SU-DHL-6 (cell line): ENCODE data around the gene BAD.
"Not testable (repeated sequence)": the region's sequence is repeated elsewhere in the genome, so short reads cannot be mapped to it uniquely, and the experiment has no call there.

Source experiments
- H2AFZ ChIP-seq: fragments of 200-600 bp; sonication (generic); 2 replicates; pipeline ENCODE4 v1.6.1; 2014; ENCODE audit warnings: low read depth, mild to moderate bottlenecking, moderate library complexity, mixed read lengths, antibody characterized with exemption, low read length; ENCODE audit not compliant: severe bottlenecking
- H3F3A ChIP-seq: fragments of 200-600 bp; shearing (Covaris generic); 2 replicates; pipeline ENCODE4 v1.6.0; 2016; ENCODE audit warnings: antibody characterized with exemption, mild to moderate bottlenecking; ENCODE audit not compliant: insufficient read depth
- H3K27ac ChIP-seq: fragments of 200-600 bp; sonication (generic); 2 replicates; pipeline ENCODE4 v1.5.1; 2016; ENCODE audit warnings: low read depth, mild to moderate bottlenecking, low read length, moderate library complexity, mixed read lengths
- H3K27me3 ChIP-seq: fragments of 200-600 bp; sonication (generic), shearing (Covaris generic); 2 replicates; pipeline ENCODE4 v1.6.0; 2014; ENCODE audit warnings: mild to moderate bottlenecking, low read length
- H3K36me3 ChIP-seq: fragments of 200-600 bp; sonication (generic); 2 replicates; pipeline ENCODE4 v1.6.1; 2014; ENCODE audit warnings: mild to moderate bottlenecking, low read length, mixed read lengths
- H3K4me2 ChIP-seq: fragments of 300-600, 200-600 bp; shearing (Covaris generic), sonication (generic); 2 replicates; pipeline ENCODE4 v1.6.0; 2014; ENCODE audit warnings: low read length, low read depth, mild to moderate bottlenecking; ENCODE audit not compliant: poor library complexity, severe bottlenecking
- H3K4me3 ChIP-seq: fragments of 200-600 bp; sonication (generic); 2 replicates; pipeline ENCODE4 v1.5.1; 2014; ENCODE audit warnings: antibody characterized with exemption, low read length, mild to moderate bottlenecking, mixed read lengths; ENCODE audit not compliant: insufficient read depth, poor library complexity, severe bottlenecking
- H3K79me2 ChIP-seq: fragments of 200-600 bp; sonication (generic); 2 replicates; pipeline ENCODE4 v1.6.1; 2014; ENCODE audit warnings: mild to moderate bottlenecking, low read length, moderate library complexity; ENCODE audit not compliant: insufficient read depth
- H3K9ac ChIP-seq: fragments of 200-600 bp; sonication (generic); 2 replicates; pipeline ENCODE4 v1.7.0; 2014; ENCODE audit warnings: mild to moderate bottlenecking, low read length
- H3K9me2 ChIP-seq: fragments of 200-600 bp; sonication (generic); replicated peaks from 2 replicates; pipeline ENCODE4 v1.6.1; 2014; ENCODE audit warnings: low read length; ENCODE audit not compliant: insufficient read depth
- H3K9me3 ChIP-seq: fragments of 200-600 bp; sonication (generic); 2 replicates; pipeline ENCODE4 v1.6.1; 2014; ENCODE audit warnings: low read length, mixed read lengths; ENCODE audit not compliant: insufficient read depth
- H4K20me1 ChIP-seq: fragments of 200-600 bp; sonication (generic); 2 replicates; pipeline ENCODE4 v1.6.1; 2014; ENCODE audit warnings: low read depth, mild to moderate bottlenecking, antibody characterized with exemption, low read length, moderate library complexity, mixed read lengths
- EZH2phosphoT487 ChIP-seq: fragments of 200-600 bp; sonication (generic), shearing (Covaris generic); conservative IDR thresholded peaks from 2 replicates; pipeline ENCODE4 v1.6.1; 2018; ENCODE audit warnings: mild to moderate bottlenecking, antibody characterized with exemption, low read length, moderate library complexity, mixed read lengths
- TF ChIP-seq, protein P1 (sequence below): fragments of 200-600 bp; sonication (generic); IDR thresholded peaks from one replicate; pipeline ENCODE4 v1.5.1; 2017; ENCODE audit warnings: antibody characterized with exemption, mild to moderate bottlenecking, low read length, moderate library complexity; ENCODE audit not compliant: insufficient read depth, poor library complexity, severe bottlenecking

Gene BAD

DNA sequence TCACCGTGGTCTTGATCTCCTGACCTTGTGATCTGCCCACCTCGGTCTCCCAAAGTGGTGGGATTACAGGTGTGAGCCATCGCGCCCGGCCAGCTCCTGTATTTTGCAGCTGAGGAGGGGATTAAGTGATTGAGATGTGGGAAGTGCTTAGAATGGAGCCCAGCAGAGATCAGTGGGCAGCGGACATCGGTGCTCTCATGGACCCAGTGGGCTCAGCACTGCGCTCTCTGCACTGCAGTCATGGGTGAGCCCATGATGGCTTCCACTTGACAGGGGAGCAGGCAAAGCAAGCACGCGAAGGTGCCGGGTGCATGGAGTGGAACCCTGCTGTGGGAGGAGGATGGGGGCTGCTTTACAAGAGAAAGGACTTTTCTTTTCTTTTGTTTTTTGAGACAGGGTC lies 46.4 kb upstream of the BAD start:
- no peak for TF ChIP-seq EZH2phosphoT487
- TF ChIP-seq, protein P1, sequence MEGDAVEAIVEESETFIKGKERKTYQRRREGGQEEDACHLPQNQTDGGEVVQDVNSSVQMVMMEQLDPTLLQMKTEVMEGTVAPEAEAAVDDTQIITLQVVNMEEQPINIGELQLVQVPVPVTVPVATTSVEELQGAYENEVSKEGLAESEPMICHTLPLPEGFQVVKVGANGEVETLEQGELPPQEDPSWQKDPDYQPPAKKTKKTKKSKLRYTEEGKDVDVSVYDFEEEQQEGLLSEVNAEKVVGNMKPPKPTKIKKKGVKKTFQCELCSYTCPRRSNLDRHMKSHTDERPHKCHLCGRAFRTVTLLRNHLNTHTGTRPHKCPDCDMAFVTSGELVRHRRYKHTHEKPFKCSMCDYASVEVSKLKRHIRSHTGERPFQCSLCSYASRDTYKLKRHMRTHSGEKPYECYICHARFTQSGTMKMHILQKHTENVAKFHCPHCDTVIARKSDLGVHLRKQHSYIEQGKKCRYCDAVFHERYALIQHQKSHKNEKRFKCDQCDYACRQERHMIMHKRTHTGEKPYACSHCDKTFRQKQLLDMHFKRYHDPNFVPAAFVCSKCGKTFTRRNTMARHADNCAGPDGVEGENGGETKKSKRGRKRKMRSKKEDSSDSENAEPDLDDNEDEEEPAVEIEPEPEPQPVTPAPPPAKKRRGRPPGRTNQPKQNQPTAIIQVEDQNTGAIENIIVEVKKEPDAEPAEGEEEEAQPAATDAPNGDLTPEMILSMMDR, result no peak
- Histone ChIP-seq H3K4me2 (no peak overlapping the region), H3K9me2 (no peaks in the 10 kb centered on the region), H3K4me3 (no peak overlapping the region), H3K36me3 (no peaks in the 10 kb centered on the region), H4K20me1 (no peaks in the 10 kb centered on the region), H3K9me3 (no peaks in the 10 kb centered on the region), H3K79me2 (no peaks in the 10 kb centered on the region), H3F3A (no peaks in the 10 kb centered on the region), H3K27me3 (no peaks in the 10 kb centered on the region), H2AFZ (no peak overlapping the region), H3K9ac (no peak overlapping the region), H3K27ac (no peak overlapping the region)

DNA sequence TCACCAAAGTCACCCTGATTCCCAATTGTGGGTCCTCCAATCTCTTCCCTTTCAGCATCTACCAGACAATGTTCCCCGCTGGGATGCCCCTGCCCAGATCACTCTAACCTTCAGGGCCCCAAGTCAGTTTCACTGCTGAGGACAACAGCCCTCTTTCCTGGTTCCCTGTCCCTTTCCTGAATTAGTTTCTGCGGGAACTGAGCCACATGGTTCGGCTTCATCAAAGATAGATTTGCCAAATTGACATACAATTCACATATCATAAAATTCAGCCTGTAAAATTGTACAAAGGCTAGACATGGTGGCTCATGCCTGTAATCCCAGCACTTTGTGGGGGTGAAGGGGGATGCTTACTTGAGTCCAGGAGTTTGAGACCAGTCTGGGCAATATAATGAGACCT lies 43.5 kb upstream of the BAD start:
- Histone ChIP-seq H3K9me2 (no peaks in the 10 kb centered on the region), H4K20me1 (no peaks in the 10 kb centered on the region), H2AFZ (no peak overlapping the region), H3K79me2 (no peaks in the 10 kb centered on the region), H3K4me2 (no peak overlapping the region), H3F3A (no peaks in the 10 kb centered on the region), H3K9me3 (no peaks in the 10 kb centered on the region), H3K27ac (no peak overlapping the region), H3K27me3 (no peaks in the 10 kb centered on the region), H3K4me3 (no peak overlapping the region), H3K9ac (no peak overlapping the region), H3K36me3 (no peaks in the 10 kb centered on the region)
- TF ChIP-seq EZH2phosphoT487, result no peak
- TF ChIP-seq, protein P1, result no peak

DNA sequence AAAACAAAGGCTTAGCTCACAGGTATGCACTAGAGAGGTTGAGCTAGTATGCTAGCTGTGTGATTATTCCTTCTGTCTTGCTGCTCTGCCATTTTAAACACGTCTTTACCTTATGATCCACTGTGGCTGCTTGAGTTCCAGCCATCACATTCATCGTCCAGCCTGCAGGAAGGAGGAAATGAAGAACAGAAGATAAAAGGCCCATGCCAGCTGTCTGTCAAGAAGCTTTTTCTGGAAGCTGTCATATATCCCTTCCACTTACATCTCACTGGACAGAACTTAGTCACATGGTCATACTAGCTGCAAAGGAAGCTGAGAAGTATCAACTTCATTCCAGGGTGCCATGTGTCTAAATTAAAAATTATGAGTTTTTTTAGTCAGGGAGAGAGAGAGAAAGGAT lies 42.9 kb upstream of the BAD start:
- no peak for TF ChIP-seq EZH2phosphoT487
- Histone ChIP-seq H3K27ac (no peak overlapping the region), H3K4me3 (no peak overlapping the region), H2AFZ (no peak overlapping the region), H3K4me2 (no peak overlapping the region), H3K9ac (no peak overlapping the region), H4K20me1 (no peaks in the 10 kb centered on the region), H3F3A (no peaks in the 10 kb centered on the region), H3K79me2 (no peaks in the 10 kb centered on the region), H3K9me2 (no peaks in the 10 kb centered on the region), H3K36me3 (no peaks in the 10 kb centered on the region), H3K9me3 (no peaks in the 10 kb centered on the region), H3K27me3 (no peaks in the 10 kb centered on the region)

DNA sequence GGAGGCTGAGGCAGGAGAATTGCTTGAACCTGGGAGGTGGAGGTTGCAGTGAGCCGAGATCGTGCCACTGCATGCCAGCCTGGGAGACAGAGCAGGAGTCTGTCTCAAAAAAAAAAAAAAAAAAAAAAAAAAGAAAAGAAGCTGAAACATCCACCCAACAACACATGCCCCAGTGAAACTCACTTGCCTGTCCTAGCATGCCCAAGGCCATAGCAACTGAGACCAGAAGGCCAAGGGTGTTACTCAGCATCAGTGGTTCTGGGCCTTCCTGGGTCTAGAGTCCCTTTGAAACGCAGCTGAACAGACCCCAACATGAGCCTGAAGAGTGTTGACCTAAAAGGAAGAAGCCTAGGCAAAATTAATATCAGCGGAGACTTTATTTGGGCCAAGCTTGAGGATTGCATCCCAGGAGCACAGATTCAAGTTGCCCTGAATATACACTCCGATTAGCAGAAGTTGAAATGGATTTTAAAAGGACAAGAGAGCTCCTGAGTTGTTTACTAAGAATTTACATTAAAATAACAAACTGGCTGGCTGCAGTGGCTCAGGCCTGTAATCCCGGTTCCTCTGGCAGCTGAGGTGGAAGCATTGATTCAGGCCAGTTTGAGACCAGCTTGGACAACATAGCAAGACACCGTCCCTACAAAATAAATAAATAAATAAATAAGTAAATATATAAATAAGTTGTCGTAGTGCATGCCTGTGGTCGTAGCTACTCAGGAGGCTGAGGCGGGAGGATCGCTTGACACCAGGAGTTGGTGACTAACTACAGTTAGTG lies 40.4 kb upstream of the BAD start:
- Histone ChIP-seq H3K27ac (no peak overlapping the region), H3K9ac (no peak overlapping the region), H3F3A (no peaks in the 10 kb centered on the region), H2AFZ (no peak overlapping the region), H3K4me2 (no peak overlapping the region), H3K27me3 (no peaks in the 10 kb centered on the region), H3K9me3 (no peaks in the 10 kb centered on the region), H3K4me3 (no peak overlapping the region), H3K36me3 (no peaks in the 10 kb centered on the region), H4K20me1 (no peaks in the 10 kb centered on the region), H3K79me2 (no peaks in the 10 kb centered on the region), H3K9me2 (no peaks in the 10 kb centered on the region)
- TF ChIP-seq, protein P1, result no peak
- no peak for TF ChIP-seq EZH2phosphoT487

DNA sequence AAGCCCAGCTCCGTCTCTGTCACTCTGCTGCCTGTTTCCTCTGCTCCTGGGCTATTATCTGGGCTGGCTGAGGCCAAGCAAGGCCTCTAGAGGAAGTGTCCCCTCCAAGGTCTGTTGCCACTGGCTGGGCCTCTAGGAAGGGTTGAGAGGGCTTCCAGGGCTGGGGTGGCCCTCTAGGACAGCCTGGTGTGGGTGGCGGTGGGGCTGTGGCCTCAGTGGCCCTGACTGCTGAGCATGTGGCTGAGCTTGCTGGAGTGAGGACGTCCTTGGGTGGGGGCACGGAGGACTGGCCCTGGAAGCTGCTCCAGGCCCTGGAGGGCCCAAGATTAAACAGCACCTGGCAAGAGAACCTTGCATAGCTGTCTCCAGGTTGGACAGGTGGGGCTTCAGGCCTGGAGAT lies 39.5 kb upstream of the BAD start:
- not testable (repeated sequence) for H3K27me3 ChIP-seq, H3K27ac ChIP-seq, H3K36me3 ChIP-seq, H3K79me2 ChIP-seq, H3K9me2 ChIP-seq, H3F3A ChIP-seq, H3K4me3 ChIP-seq, H3K4me2 ChIP-seq, H3K9ac ChIP-seq, H4K20me1 ChIP-seq, H2AFZ ChIP-seq, H3K9me3 ChIP-seq
